ENCODE data around the gene ZCCHC4.

The ZCCHC4 gene

GRCh38 chr4:25376754-25377571 lies 64.4 kb downstream of the ZCCHC4 start, which contains the start of gene ANAPC4:
TSS of gene ANAPC4 (plus strand) at chr4:25377263. CDS start at chr4:25377428, 165 bp downstream.
- peak within 1 kb of the TSS in 1 of 2 experiments; percentile 77 for H3K14ac ChIP-seq (ENCODE audit: low read length in 2 of 2)
- peak within 1 kb of the TSS; percentile 92 for H4K91ac ChIP-seq (ENCODE audit: low read length)
- peaks cover 2% of the 10 kb centered on the region for H3K4me1 ChIP-seq (ENCODE audit: control insufficient read depth, insufficient read depth, low read depth, low read length)
- peak within 1 kb of the TSS; percentile 84 to 95 for H3K18ac ChIP-seq (ENCODE audit: low read depth in 1 of 2, low read length in 2 of 2)
- peak within 1 kb of the TSS; percentile 62 for H3K27ac ChIP-seq (ENCODE audit: low read length, poor library complexity, severe bottlenecking)
- H2BK12ac ChIP-seq (ENCODE audit: low read length in 2 of 2) = no peak within 1 kb of the TSS
- no peaks in the 10 kb centered on the region for H3K9me3 ChIP-seq (ENCODE audit: control insufficient read depth, low read length)
- DNase-seq = peak; percentile 89
- 1% methylated on average over 32 of the region's 74 CpGs for WGBS
- peak within 1 kb of the TSS; percentile 93 for H2AFZ ChIP-seq (ENCODE audit: low read depth, low read length)
- peak within 1 kb of the TSS in 1 of 2 experiments; percentile 56 for H3K23ac ChIP-seq (ENCODE audit: low read length in 2 of 2)
- peak within 1 kb of the TSS; percentile 84 for H2BK15ac ChIP-seq (ENCODE audit: low read depth, poor library complexity, severe bottlenecking)
- H2BK120ac ChIP-seq (ENCODE audit: low read depth, low read length) = peak within 1 kb of the TSS; percentile 82
- H3K4me2 ChIP-seq (ENCODE audit: low read length, poor library complexity, severe bottlenecking) = peak within 1 kb of the TSS; percentile 90
- peaks cover 6 to 20% of the 10 kb centered on the region in 2 experiments for H3K36me3 ChIP-seq (ENCODE audit: control insufficient read depth in 1 of 2, insufficient read depth in 2 of 2, low read depth in 1 of 2, low read length in 2 of 2)
- peak within 1 kb of the TSS; percentile 86 for H4K8ac ChIP-seq (ENCODE audit: low read length)
- peaks cover 17% of the 10 kb centered on the region for H3K79me1 ChIP-seq (replicated peaks; ENCODE audit: low read length, poor library complexity, severe bottlenecking)
- H3K9ac ChIP-seq (ENCODE audit: low read length) = peak within 1 kb of the TSS; percentile 95
- peak within 1 kb of the TSS; percentile 80 to 98 for H3K4me3 ChIP-seq (ENCODE audit: insufficient read depth in 1 of 2, low read depth in 1 of 2, low read length in 2 of 2)
- H3K27me3 ChIP-seq (ENCODE audit: control insufficient read depth in 1 of 2, insufficient read depth in 1 of 2, low read length in 2 of 2) = no peaks in the 10 kb centered on the region
- H2AK5ac ChIP-seq (ENCODE audit: low read length, severe bottlenecking) = no peak within 1 kb of the TSS
- peak within 1 kb of the TSS; percentile 15 for H2BK5ac ChIP-seq (ENCODE audit: low read depth, low read length, poor library complexity, severe bottlenecking)
- peak within 1 kb of the TSS; percentile 77 to 85 for H3K4ac ChIP-seq (ENCODE audit: low read depth in 1 of 2, low read length in 2 of 2)

GRCh38 chr4:25377572-25378436 lies 65.2 kb downstream of the ZCCHC4 start:
- Histone ChIP-seq H3K23ac (ENCODE audit: low read length in 2 of 2) (peak overlapping the region in 1 of 2 experiments; percentile 56), H2BK120ac (ENCODE audit: low read depth, low read length) (peak overlapping the region; percentile 82)
- 39% methylated on average over 11 of the region's 18 CpGs for WGBS

GRCh38 chr4:25378437-25378743 lies 65.8 kb downstream of the ZCCHC4 start:
- Histone ChIP-seq H3K36me3 (ENCODE audit: control insufficient read depth in 1 of 2, insufficient read depth in 2 of 2, low read depth in 1 of 2, low read length in 2 of 2) (peaks cover 6 to 31% of the 10 kb centered on the region in 2 experiments), H4K91ac (ENCODE audit: low read length) (no peak overlapping the region), H3K4me1 (ENCODE audit: control insufficient read depth, insufficient read depth, low read depth, low read length) (peaks cover 2% of the 10 kb centered on the region), H3K9ac (ENCODE audit: low read length) (peak overlapping the region; percentile 95), H3K18ac (ENCODE audit: low read depth in 1 of 2, low read length in 2 of 2) (no peak overlapping the region), H2BK12ac (ENCODE audit: low read length in 2 of 2) (no peak overlapping the region), H4K8ac (ENCODE audit: low read length) (no peak overlapping the region), H2AK5ac (ENCODE audit: low read length, severe bottlenecking) (no peak overlapping the region), H3K79me1 (replicated peaks; ENCODE audit: low read length, poor library complexity, severe bottlenecking) (peaks cover 17% of the 10 kb centered on the region), H3K4me3 (ENCODE audit: insufficient read depth in 1 of 2, low read depth in 1 of 2, low read length in 2 of 2) (peak overlapping the region in 1 of 2 experiments; percentile 98), H2BK5ac (ENCODE audit: low read depth, low read length, poor library complexity, severe bottlenecking) (no peak overlapping the region), H2BK15ac (ENCODE audit: low read depth, poor library complexity, severe bottlenecking) (no peak overlapping the region), H2BK120ac (ENCODE audit: low read depth, low read length) (no peak overlapping the region), H3K27ac (ENCODE audit: low read length, poor library complexity, severe bottlenecking) (no peak overlapping the region), H3K9me3 (ENCODE audit: control insufficient read depth, low read length) (no peaks in the 10 kb centered on the region), H3K27me3 (ENCODE audit: control insufficient read depth in 1 of 2, insufficient read depth in 1 of 2, low read length in 2 of 2) (no peaks in the 10 kb centered on the region), H3K14ac (ENCODE audit: low read length in 2 of 2) (no peak overlapping the region), H2AFZ (ENCODE audit: low read depth, low read length) (no peak overlapping the region), H3K23ac (ENCODE audit: low read length in 2 of 2) (no peak overlapping the region), H3K4ac (ENCODE audit: low read depth in 1 of 2, low read length in 2 of 2) (no peak overlapping the region), H3K4me2 (ENCODE audit: low read length, poor library complexity, severe bottlenecking) (peak overlapping the region; percentile 12)
- no peak for DNase-seq
- WGBS = 84% methylated on average over 6 of the region's 6 CpGs

More at GRCh38 chr4:25377572-25378436, 65.2 kb downstream of the ZCCHC4 start:
- H3K4me2 ChIP-seq (ENCODE audit: low read length, poor library complexity, severe bottlenecking) = peak overlapping the region; percentile 79
- peak; percentile 27 for DNase-seq
- H3K18ac ChIP-seq (ENCODE audit: low read depth in 1 of 2, low read length in 2 of 2) = peak overlapping the region in 1 of 2 experiments; percentile 88
- no peak overlapping the region for H2AK5ac ChIP-seq (ENCODE audit: low read length, severe bottlenecking)
- no peaks in the 10 kb centered on the region for H3K27me3 ChIP-seq (ENCODE audit: control insufficient read depth in 1 of 2, insufficient read depth in 1 of 2, low read length in 2 of 2)
- no peak overlapping the region for H2BK12ac ChIP-seq (ENCODE audit: low read length in 2 of 2)
- peak overlapping the region; percentile 62 for H3K27ac ChIP-seq (ENCODE audit: low read length, poor library complexity, severe bottlenecking)
- H3K14ac ChIP-seq (ENCODE audit: low read length in 2 of 2) = peak overlapping the region in 1 of 2 experiments; percentile 35
- H3K4me3 ChIP-seq (ENCODE audit: insufficient read depth in 1 of 2, low read depth in 1 of 2, low read length in 2 of 2) = peak overlapping the region; percentile 80 to 98
- H3K9ac ChIP-seq (ENCODE audit: low read length) = peak overlapping the region; percentile 95
- H3K4ac ChIP-seq (ENCODE audit: low read depth in 1 of 2, low read length in 2 of 2) = peak overlapping the region in 1 of 2 experiments; percentile 85
- peaks cover 6 to 26% of the 10 kb centered on the region in 2 experiments for H3K36me3 ChIP-seq (ENCODE audit: control insufficient read depth in 1 of 2, insufficient read depth in 2 of 2, low read depth in 1 of 2, low read length in 2 of 2)
- peak overlapping the region; percentile 86 for H4K8ac ChIP-seq (ENCODE audit: low read length)
- peaks cover 17% of the 10 kb centered on the region for H3K79me1 ChIP-seq (replicated peaks; ENCODE audit: low read length, poor library complexity, severe bottlenecking)
- H2BK15ac ChIP-seq (ENCODE audit: low read depth, poor library complexity, severe bottlenecking) = no peak overlapping the region
- no peaks in the 10 kb centered on the region for H3K9me3 ChIP-seq (ENCODE audit: control insufficient read depth, low read length)
- peak overlapping the region; percentile 18 for H2AFZ ChIP-seq (ENCODE audit: low read depth, low read length)
- H3K4me1 ChIP-seq (ENCODE audit: control insufficient read depth, insufficient read depth, low read depth, low read length) = peaks cover 2% of the 10 kb centered on the region
- H4K91ac ChIP-seq (ENCODE audit: low read length) = peak overlapping the region; percentile 92
- no peak overlapping the region for H2BK5ac ChIP-seq (ENCODE audit: low read depth, low read length, poor library complexity, severe bottlenecking)

GRCh38 chr4:25379591-25379990 lies 67.0 kb downstream of the ZCCHC4 start:
- Histone ChIP-seq H3K14ac (ENCODE audit: low read length in 2 of 2) (no peak overlapping the region), H3K9me3 (ENCODE audit: control insufficient read depth, low read length) (no peaks in the 10 kb centered on the region), H3K4me3 (ENCODE audit: insufficient read depth in 1 of 2, low read depth in 1 of 2, low read length in 2 of 2) (no peak overlapping the region), H3K27ac (ENCODE audit: low read length, poor library complexity, severe bottlenecking) (no peak overlapping the region), H3K18ac (ENCODE audit: low read depth in 1 of 2, low read length in 2 of 2) (no peak overlapping the region), H2BK15ac (ENCODE audit: low read depth, poor library complexity, severe bottlenecking) (no peak overlapping the region), H3K27me3 (ENCODE audit: control insufficient read depth in 1 of 2, insufficient read depth in 1 of 2, low read length in 2 of 2) (no peaks in the 10 kb centered on the region), H2AFZ (ENCODE audit: low read depth, low read length) (no peak overlapping the region), H4K91ac (ENCODE audit: low read length) (no peak overlapping the region), H3K4me1 (ENCODE audit: control insufficient read depth, insufficient read depth, low read depth, low read length) (peaks cover 2% of the 10 kb centered on the region), H3K4me2 (ENCODE audit: low read length, poor library complexity, severe bottlenecking) (no peak overlapping the region), H4K8ac (ENCODE audit: low read length) (no peak overlapping the region), H3K4ac (ENCODE audit: low read depth in 1 of 2, low read length in 2 of 2) (no peak overlapping the region), H2BK120ac (ENCODE audit: low read depth, low read length) (no peak overlapping the region), H3K79me1 (replicated peaks; ENCODE audit: low read length, poor library complexity, severe bottlenecking) (peaks cover 23% of the 10 kb centered on the region), H2BK12ac (ENCODE audit: low read length in 2 of 2) (no peak overlapping the region), H2AK5ac (ENCODE audit: low read length, severe bottlenecking) (no peak overlapping the region), H3K36me3 (ENCODE audit: control insufficient read depth in 1 of 2, insufficient read depth in 2 of 2, low read depth in 1 of 2, low read length in 2 of 2) (peaks cover 10 to 43% of the 10 kb centered on the region in 2 experiments), H3K23ac (ENCODE audit: low read length in 2 of 2) (no peak overlapping the region), H2BK5ac (ENCODE audit: low read depth, low read length, poor library complexity, severe bottlenecking) (no peak overlapping the region), H3K9ac (ENCODE audit: low read length) (no peak overlapping the region)
- no peak for DNase-seq
- 97% methylated on average over 2 of the region's 2 CpGs for WGBS
